OCI-M2 (cell line): ENCODE data around the gene RNASET2.
"Not testable (repeated sequence)": the region's sequence is repeated elsewhere in the genome, so short reads cannot be mapped to it uniquely, and the experiment has no call there.

Source experiments
- DNase-seq: peaks from one replicate; lab custom pipeline; 2025; ENCODE audit not compliant: unreplicated experiment; lab: John Stamatoyannopoulos, UW

RNASET2 gene

GRCh38 chr6:166929542-166930189, 26.7 kb downstream of the RNASET2 start:
- no peak for DNase-seq

GRCh38 chr6:166928644-166929541, 27.5 kb downstream of the RNASET2 start:
- DNase-seq: no peak

GRCh38 chr6:166927935-166928643, 28.3 kb downstream of the RNASET2 start:
- no peak for DNase-seq

- DNase-seq: no peak
These were observed 29.0 kb downstream of the RNASET2 start for GRCh38 chr6:166927240-166927934.

- no peak for DNase-seq
These were observed 29.6 kb downstream of the RNASET2 start for GRCh38 chr6:166926748-166927147.

- no peak for DNase-seq
These were observed 31.0 kb downstream of the RNASET2 start for GRCh38 chr6:166925141-166925996.

GRCh38 chr6:166924531-166924930, 31.8 kb downstream of the RNASET2 start:
- no peak for DNase-seq

- no peak for DNase-seq
These were observed 33.4 kb downstream of the RNASET2 start for GRCh38 chr6:166922937-166923336.

- no peak for DNase-seq
These were observed 34.8 kb downstream of the RNASET2 start for GRCh38 chr6:166921570-166921969.

- no peak for DNase-seq
These were observed 39.5 kb downstream of the RNASET2 start for GRCh38 chr6:166916824-166917223.

GRCh38 chr6:166915484-166915883, 40.9 kb downstream of the RNASET2 start:
- DNase-seq: not testable (repeated sequence)

- DNase-seq: not testable (repeated sequence)
These were observed 41.4 kb downstream of the RNASET2 start for GRCh38 chr6:166914952-166915351.

- DNase-seq: no peak
These were observed 45.1 kb downstream of the RNASET2 start for GRCh38 chr6:166911248-166911677.

- no peak for DNase-seq
These were observed 45.7 kb downstream of the RNASET2 start for GRCh38 chr6:166910601-166911000.

- DNase-seq: no peak
These were observed 47.5 kb downstream of the RNASET2 start for GRCh38 chr6:166908811-166909210.

GRCh38 chr6:166907871-166908806, 48.2 kb downstream of the RNASET2 start:
- DNase-seq: no peak

GRCh38 chr6:166907373-166907841, 48.9 kb downstream of the RNASET2 start:
- no peak for DNase-seq

- no peak for DNase-seq
These were observed 49.8 kb downstream of the RNASET2 start for GRCh38 chr6:166906376-166907044.
